Stimulated activated naive CD4-positive, alpha-beta T cell treated with Interleukin-2 at 50 U/mL for 16 hours (primary cell): ENCODE measurements around the gene NCL.
"Not testable (repeated sequence)": the region's sequence is repeated elsewhere in the genome, so short reads cannot be mapped to it uniquely, and the experiment has no call there.

Experiments
- DNase-seq: peaks from one replicate; lab custom pipeline; 2025; lab: John Stamatoyannopoulos, UW

NCL gene

DNA sequence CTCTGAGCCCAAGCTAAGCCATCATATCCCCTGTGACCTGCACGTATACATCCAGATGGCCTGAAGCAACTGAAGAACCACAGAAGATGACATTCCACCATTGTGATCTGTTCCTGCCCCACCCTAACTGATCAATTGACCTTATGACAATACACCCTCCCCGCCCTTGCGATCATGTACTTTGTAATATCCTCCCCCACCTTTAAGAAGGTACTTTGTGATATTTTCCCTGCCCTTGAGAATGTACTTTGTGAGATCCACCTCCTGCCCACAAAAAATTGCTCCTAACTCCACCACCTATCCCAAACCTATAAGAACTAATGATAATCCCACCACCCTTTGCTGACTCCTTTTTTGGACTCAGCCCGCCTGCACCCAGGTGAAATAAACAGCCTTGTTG, 33.8 kb downstream of the NCL start:
- not testable (repeated sequence) for DNase-seq

GRCh38 chr2:231429901-231430300, 34.4 kb downstream of the NCL start:
- no peak for DNase-seq

DNA sequence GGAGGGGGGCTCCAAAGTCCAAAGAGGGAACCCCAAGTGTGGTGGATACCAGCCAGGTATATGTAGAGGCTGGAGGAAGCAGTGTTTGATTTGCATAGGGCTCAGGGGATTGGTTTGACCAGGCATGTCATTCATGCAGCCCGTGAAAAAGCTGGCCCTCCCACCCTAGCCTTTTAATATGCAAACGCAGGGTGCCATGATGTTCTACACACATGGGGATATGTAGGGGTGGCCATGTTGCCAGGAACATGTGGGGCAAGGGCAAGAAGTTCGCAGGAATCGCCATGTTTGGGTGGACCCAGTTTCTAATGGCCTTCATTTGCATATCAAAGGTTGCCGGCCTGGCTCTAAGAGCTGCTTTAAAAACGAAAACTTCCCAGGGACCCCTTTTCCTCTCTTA, 35.1 kb downstream of the NCL start:
- no peak for DNase-seq

DNA sequence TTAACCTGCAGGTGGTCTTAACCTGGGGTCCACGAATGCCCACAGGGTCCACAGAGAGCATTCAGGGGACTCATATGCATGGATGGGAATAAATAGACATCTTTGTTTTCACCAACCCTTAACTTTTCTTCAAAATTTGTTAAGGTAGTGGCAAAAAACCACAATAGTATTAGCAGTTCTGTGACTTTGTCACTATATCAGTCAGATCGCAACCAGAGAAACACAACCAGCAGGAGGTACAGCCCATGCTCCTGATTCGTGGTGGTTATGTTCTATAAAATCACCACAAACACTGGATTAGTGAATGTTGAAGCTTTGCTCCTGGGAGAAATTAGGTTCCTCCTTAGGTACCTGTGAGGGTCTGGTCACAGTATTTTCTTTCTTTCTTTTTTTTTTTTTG, 37.2 kb downstream of the NCL start:
- DNase-seq, result no peak

DNA sequence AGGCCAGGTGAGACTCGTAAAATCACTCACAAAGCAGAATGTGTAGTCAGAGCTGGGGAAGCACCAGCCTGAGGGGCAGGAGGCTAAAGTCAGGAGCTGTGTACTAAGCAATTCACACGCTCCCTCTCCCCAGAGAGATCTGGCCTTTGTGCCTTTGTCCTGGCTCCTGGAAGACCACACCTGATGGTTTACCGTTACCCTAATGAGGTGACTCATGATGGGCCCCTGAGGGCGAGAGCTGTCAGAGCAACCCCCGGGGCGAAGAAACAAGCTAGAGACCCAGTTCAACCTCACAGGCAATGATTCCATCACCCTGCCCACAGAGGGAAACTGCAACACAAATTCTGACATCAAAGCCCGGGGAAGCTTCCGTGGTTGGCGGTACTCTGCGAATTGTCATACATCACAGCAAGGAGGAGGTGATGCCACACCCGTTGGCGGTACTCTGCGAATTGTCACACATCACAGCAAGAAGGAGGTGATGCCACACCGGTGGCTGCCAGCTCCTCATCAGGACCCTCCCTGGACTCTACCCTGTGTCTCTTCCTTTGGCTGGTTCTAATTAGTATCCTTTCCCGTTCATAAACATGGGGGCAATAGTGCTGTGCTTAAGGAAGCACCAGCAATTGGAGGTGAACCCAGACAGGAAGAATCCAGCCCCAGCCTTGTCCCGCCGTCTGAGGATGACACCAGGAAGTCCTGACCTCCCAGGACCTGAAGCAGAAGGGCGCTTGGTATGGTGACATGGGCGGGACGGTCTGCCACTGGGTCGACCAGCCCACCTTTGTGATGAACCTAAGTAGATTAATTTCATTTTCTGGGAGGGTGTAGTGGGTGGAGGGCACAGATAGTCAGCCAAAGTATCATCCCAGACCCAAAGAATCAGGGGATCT, 38.2 kb downstream of the NCL start:
- DNase-seq, result no peak

- no peak for DNase-seq
These were observed 38.9 kb downstream of the NCL start for GRCh38 chr2:231425291-231425810.

- no peak for DNase-seq
These were observed 41.1 kb downstream of the NCL start for GRCh38 chr2:231423176-231423575.

DNA sequence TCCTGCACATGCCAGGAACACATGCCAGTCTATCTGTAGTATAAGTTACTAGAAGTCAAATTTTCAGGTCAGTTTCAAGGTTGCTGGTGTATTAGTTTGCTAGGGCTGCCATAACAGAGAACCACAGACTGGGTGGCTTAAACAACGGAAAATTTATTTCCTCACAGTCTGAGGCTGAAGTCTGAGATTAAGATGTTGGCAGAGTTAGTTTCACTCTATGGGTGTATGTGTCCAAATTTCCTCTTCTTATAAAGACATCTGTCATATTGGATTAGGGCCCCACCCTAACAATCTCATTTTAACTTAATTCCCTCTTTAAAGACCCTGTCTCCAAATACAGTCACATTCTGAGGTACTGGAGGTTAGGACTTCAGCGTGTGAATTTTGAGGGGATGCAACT, 42.2 kb downstream of the NCL start:
- no peak for DNase-seq

DNA sequence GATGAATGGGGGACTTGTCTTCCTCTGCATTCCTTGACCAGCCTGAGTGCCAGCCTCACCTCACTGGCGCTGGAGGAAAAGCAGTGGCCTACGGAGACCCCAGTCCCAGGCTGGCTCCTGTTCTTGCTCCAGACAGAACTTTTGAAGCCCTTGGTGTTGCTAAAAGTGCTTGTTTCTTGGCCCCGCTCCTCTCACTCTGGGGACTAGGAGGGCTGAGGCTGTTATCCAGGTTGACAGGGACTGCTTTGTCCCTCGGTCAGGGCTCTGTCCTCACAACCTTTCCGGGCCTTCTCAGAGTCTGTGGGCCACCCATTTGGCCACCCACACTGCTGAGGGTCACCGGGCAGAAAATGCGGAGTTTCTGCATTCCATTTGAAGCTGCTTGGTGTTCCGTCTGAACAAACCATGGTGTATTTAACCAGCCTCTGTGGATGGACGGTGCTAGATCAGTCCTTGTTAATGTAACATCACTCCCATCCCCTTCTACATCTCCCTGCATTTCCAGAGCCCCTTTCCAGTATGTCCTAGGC, 43.2 kb downstream of the NCL start:
- DNase-seq, result no peak

GRCh38 chr2:231418820-231419640, 45.3 kb downstream of the NCL start:
- no peak for DNase-seq

DNA sequence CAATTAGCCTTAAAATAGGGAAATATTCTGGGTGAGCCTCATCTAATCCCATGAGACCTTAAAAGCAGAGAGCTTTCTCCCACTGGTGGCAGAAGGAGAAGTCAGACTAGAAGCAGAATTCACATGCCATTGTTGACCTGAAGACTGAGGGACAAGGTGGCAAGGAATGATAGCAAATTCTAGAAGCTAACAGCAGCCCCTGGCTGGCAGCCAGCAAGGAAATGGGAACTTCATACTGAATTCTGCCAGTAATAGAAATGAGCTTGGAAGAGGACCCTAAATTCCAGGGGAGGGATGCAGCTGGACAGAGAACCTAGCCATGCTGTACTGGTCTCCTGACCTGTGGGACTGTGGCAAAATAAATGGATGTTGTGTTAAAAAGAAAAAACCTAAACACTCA, 49.3 kb downstream of the NCL start:
- no peak for DNase-seq

DNA sequence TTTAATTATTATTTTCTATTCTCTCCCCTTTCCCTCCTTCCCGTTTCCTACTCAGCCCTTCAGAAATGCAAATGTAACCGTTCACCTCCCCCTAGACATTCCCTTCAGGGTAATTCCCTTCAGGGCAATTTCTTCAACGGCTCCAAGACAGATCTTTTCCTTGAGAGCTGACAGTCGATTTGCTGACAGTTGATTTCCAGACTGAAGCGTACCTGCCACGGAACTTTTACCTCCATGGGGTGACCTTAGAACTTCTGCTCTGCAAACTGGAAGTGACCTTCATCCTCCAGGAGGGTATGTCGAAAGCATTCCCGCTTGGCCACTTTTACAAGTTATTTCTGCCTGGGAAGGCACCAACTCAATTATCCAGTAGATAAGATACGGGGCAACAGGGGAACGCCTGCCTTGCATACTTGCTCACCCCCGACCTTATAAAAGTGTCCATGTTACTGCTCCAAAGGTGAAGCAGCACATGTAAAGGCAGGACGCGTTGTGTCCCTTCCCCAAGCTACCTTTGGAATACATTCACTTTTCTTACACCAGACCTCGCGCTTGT, 50.3 kb downstream of the NCL start:
- no peak for DNase-seq

GRCh38 chr2:231413456-231413855, 50.8 kb downstream of the NCL start:
- no peak for DNase-seq

GRCh38 chr2:231412618-231412963, 51.7 kb downstream of the NCL start:
- no peak for DNase-seq

- DNase-seq, result peak; percentile 20
These were observed 52.3 kb downstream of the NCL start for GRCh38 chr2:231411831-231412617.

DNA sequence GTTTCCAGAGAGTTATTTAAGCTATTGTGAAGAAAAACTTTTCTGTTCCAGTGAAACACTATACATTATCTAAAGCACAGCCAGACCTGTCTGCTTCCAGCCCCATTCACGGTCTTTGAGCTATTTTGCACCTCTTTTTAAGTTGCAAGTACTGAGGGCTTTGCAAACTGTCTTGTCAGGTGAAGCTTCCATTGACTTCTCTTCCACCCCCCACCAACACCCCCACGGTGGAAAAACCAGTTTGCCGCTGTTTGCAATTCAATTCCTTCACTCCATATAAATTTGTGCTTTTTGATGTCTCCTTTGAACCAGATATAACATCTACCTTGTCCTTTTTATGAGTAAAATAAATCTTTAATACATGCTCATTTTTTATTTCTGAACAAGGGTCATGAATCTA, 53.0 kb downstream of the NCL start:
- DNase-seq, result no peak

DNA sequence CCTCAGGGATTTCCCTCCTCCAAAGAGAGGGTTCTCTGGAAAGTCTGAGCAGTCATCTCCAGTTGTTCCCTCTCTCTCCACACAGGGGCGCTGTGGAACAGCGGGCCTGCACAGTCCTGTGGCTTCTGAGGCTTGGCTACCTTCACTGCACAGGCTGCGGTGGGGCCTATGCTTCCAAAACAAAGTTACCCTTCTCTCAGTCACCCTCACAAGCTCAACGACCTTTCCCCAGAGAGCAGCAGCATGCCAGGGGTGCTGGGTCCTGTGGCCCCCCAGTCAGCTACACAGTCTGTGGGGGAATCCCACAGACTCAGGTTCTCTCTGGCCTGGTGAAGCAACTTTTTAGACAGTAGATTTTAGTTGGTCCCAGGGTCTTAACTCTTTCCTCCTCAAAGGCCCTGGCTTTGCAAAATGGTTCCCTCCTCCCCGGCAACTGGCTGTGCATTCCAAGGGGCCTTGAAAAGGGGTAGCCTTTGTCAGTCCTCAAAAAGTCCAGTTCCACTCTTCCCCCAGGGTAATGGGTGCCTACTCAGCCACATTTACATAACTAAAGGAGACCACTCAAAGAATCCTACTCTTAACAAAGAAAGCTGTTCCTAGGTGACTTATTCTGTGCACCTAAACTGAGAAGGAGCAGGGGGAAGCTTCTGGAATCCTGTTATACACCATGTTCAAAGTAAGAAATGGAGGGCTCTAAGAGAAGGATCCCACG, 53.8 kb downstream of the NCL start:
- DNase-seq, result no peak

GRCh38 chr2:231409776-231410175, 54.5 kb downstream of the NCL start:
- no peak for DNase-seq

GRCh38 chr2:231408304-231408703, 56.0 kb downstream of the NCL start:
- DNase-seq, result not testable (repeated sequence)

- not testable (repeated sequence) for DNase-seq
These were observed 56.6 kb downstream of the NCL start for GRCh38 chr2:231407686-231408085.
